ENCODE results near the gene XRRA1. TPM values are rescaled to one million over a fixed set of nuclear protein-coding genes. Genes with fewer than 3 reads are reported as not detected.
"Not testable (repeated sequence)": the region's sequence is repeated elsewhere in the genome, so short reads cannot be mapped to it uniquely, and the experiment has no call there.

The XRRA1 gene
- total RNA-seq, 1 donor from 2014 or later = 3.9 TPM

- peaks cover 27% of the 10 kb centered on the region for H4K20me1 ChIP-seq (ENCODE audit: low read depth)
- no peaks in the 10 kb centered on the region for H3K9me3 ChIP-seq (ENCODE audit: low read depth)
- H3K9me3 Mint-ChIP-seq = no peaks in the 10 kb centered on the region
- peaks cover 3% of the 10 kb centered on the region for H3K4me1 Mint-ChIP-seq
- H3K27ac Mint-ChIP-seq = no peak overlapping the region
- H3K36me3 ChIP-seq = peaks cover 11% of the 10 kb centered on the region
- no peaks in the 10 kb centered on the region for H3K4me1 ChIP-seq
- peaks cover 13% of the 10 kb centered on the region for H3K36me3 Mint-ChIP-seq
- peaks cover 54% of the 10 kb centered on the region for H3K79me2 ChIP-seq (ENCODE audit: low read depth)
- no peak overlapping the region for H3K4me3 ChIP-seq
- DNase-seq (ENCODE audit: low spot score) = no peak
- H3K27me3 ChIP-seq = no peaks in the 10 kb centered on the region
- no peak overlapping the region for H3K4me2 ChIP-seq
- H3F3A ChIP-seq (ENCODE audit: low read depth) = no peaks in the 10 kb centered on the region
- no peak overlapping the region for H3K4me3 Mint-ChIP-seq
- no peak overlapping the region for H3K27ac ChIP-seq
- H3K9ac ChIP-seq = no peak overlapping the region
- TF ChIP-seq CTCF (IDR thresholded peaks at IDR 0.05) (no peak), EZH2 (IDR thresholded peaks at IDR 0.05) (no peak), EZH2phosphoT487 (IDR thresholded peaks at IDR 0.05) (no peak)
- H2AFZ ChIP-seq (replicated peaks) = no peak overlapping the region
- peaks cover 3% of the 10 kb centered on the region for H3K27me3 Mint-ChIP-seq (ENCODE audit: insufficient read depth, low read depth)
Measured at GRCh38 chr11:74966651-74967050, 17.8 kb upstream of the XRRA1 start.

GRCh38 chr11:74960128-74960527 lies 11.2 kb upstream of the XRRA1 start:
- not testable (repeated sequence) for H3K27me3 ChIP-seq; H3K27ac ChIP-seq; H3K36me3 ChIP-seq; H3K4me1 ChIP-seq; H3K36me3 Mint-ChIP-seq; DNase-seq (ENCODE audit: low spot score); H3K27me3 Mint-ChIP-seq (ENCODE audit: insufficient read depth, low read depth); H3K9me3 Mint-ChIP-seq; H3F3A ChIP-seq (ENCODE audit: low read depth); H2AFZ ChIP-seq (replicated peaks); H3K9me3 ChIP-seq (ENCODE audit: low read depth); H3K27ac Mint-ChIP-seq; H3K4me2 ChIP-seq; H3K4me3 Mint-ChIP-seq; H3K9ac ChIP-seq; H3K4me3 ChIP-seq
- H4K20me1 ChIP-seq (ENCODE audit: low read depth) = peaks cover 81% of the 10 kb centered on the region
- peaks cover 99% of the 10 kb centered on the region for H3K79me2 ChIP-seq (ENCODE audit: low read depth)
- H3K4me1 Mint-ChIP-seq = peaks cover 11% of the 10 kb centered on the region

GRCh38 chr11:74957937-74958629 lies 9.2 kb upstream of the XRRA1 start:
- Histone ChIP-seq H3K9me3 (ENCODE audit: low read depth) (no peaks in the 10 kb centered on the region), H3K9ac (no peak overlapping the region), H3K4me3 (no peak overlapping the region), H2AFZ (replicated peaks) (no peak overlapping the region), H3K79me2 (ENCODE audit: low read depth) (peaks cover 100% of the 10 kb centered on the region), H3K27ac (no peak overlapping the region), H3F3A (ENCODE audit: low read depth) (no peaks in the 10 kb centered on the region), H3K36me3 (no peaks in the 10 kb centered on the region), H4K20me1 (ENCODE audit: low read depth) (peaks cover 70% of the 10 kb centered on the region), H3K4me2 (no peak overlapping the region), H3K27me3 (no peaks in the 10 kb centered on the region), H3K4me1 (no peaks in the 10 kb centered on the region)
- Mint-ChIP-seq H3K27me3 (ENCODE audit: insufficient read depth, low read depth) (peaks cover 3% of the 10 kb centered on the region), H3K9me3 (peaks cover 2% of the 10 kb centered on the region), H3K36me3 (peaks cover 14% of the 10 kb centered on the region), H3K4me1 (peaks cover 11% of the 10 kb centered on the region), H3K4me3 (no peak overlapping the region), H3K27ac (no peak overlapping the region)
- no peak for TF ChIP-seq CTCF (IDR thresholded peaks at IDR 0.05)
- no peak for TF ChIP-seq EZH2phosphoT487 (IDR thresholded peaks at IDR 0.05)
- no peak for TF ChIP-seq EZH2 (IDR thresholded peaks at IDR 0.05)
- DNase-seq (ENCODE audit: low spot score) = no peak

GRCh38 chr11:74956397-74957015 lies 7.6 kb upstream of the XRRA1 start:
- Histone ChIP-seq H3K4me1 (no peaks in the 10 kb centered on the region), H3F3A (ENCODE audit: low read depth) (no peaks in the 10 kb centered on the region), H2AFZ (replicated peaks) (no peak overlapping the region), H4K20me1 (ENCODE audit: low read depth) (peaks cover 63% of the 10 kb centered on the region), H3K4me3 (no peak overlapping the region), H3K4me2 (no peak overlapping the region), H3K9me3 (ENCODE audit: low read depth) (no peaks in the 10 kb centered on the region), H3K36me3 (no peaks in the 10 kb centered on the region), H3K27me3 (no peaks in the 10 kb centered on the region), H3K27ac (no peak overlapping the region), H3K9ac (no peak overlapping the region), H3K79me2 (ENCODE audit: low read depth) (peaks cover 100% of the 10 kb centered on the region)
- no peak for DNase-seq (ENCODE audit: low spot score)
- Mint-ChIP-seq H3K9me3 (peaks cover 2% of the 10 kb centered on the region), H3K27ac (no peak overlapping the region), H3K4me1 (peaks cover 10% of the 10 kb centered on the region), H3K36me3 (peaks cover 22% of the 10 kb centered on the region), H3K27me3 (ENCODE audit: insufficient read depth, low read depth) (no peaks in the 10 kb centered on the region), H3K4me3 (no peak overlapping the region)
- TF ChIP-seq CTCF (IDR thresholded peaks at IDR 0.05) (no peak), EZH2phosphoT487 (IDR thresholded peaks at IDR 0.05) (no peak)

All from neural progenitor cell (in vitro differentiated cells).